ENCODE measurements around the gene DBI. TPM values are rescaled to one million over a fixed set of nuclear protein-coding genes. Genes with fewer than 3 reads are reported as not detected.

Gene DBI
- total RNA-seq, 4 donors from 2014 or later, result 17.3 to 102 (median 55.2) TPM

- Histone ChIP-seq H3K4me1 (peaks cover 0 to 3% of the 10 kb centered on the region in 2 donors), H3K9me3 (no peaks in the 10 kb centered on the region), H3K36me3 (peaks cover 0 to 9% of the 10 kb centered on the region in 2 donors), H3K27me3 (no peaks in the 10 kb centered on the region), H3K27ac (no peak overlapping the region), H3K4me3 (no peak overlapping the region)
- no peak for DNase-seq
- in situ Hi-C loops (cut with MboI; ENCODE audit: low sequenced_read_pairs in 4 of 4), result no loop called here
- ATAC-seq, result no peak
- intact Hi-C loops (cut with DNase I; ENCODE audit: low total_unique reads), result no loop called here
- no peak for TF ChIP-seq CTCF (IDR thresholded peaks at IDR 0.05 in 4 of 5, conservative IDR thresholded peaks at IDR 0.05 in 1 of 5)
- no peak for TF ChIP-seq POLR2A (IDR thresholded peaks at IDR 0.05)
These were observed 27.2 kb upstream of the DBI start for GRCh38 chr2:119339562-119339923.

- no peaks in the 10 kb centered on the region for H3K4me1 ChIP-seq
- no peak for TF ChIP-seq POLR2A (IDR thresholded peaks at IDR 0.05)
- H3K27me3 ChIP-seq, result no peaks in the 10 kb centered on the region
- intact Hi-C loops (cut with DNase I; ENCODE audit: low total_unique reads) (no loop called here), in situ Hi-C loops (cut with MboI; ENCODE audit: low sequenced_read_pairs in 4 of 4) (no loop called here)
- ATAC-seq (no peak), DNase-seq (no peak)
- H3K9me3 ChIP-seq, result no peaks in the 10 kb centered on the region
- no peak overlapping the region for H3K27ac ChIP-seq
- no peak overlapping the region for H3K4me3 ChIP-seq
- H3K36me3 ChIP-seq, result peaks cover 0 to 9% of the 10 kb centered on the region in 2 donors
These were observed 25.1 kb upstream of the DBI start for GRCh38 chr2:119341684-119342083.

GRCh38 chr2:119349289-119349688, 17.5 kb upstream of the DBI start:
- ATAC-seq (no peak), DNase-seq (no peak)
- no peak for TF ChIP-seq POLR2A (IDR thresholded peaks at IDR 0.05)
- TF ChIP-seq CTCF (IDR thresholded peaks at IDR 0.05 in 4 of 5, conservative IDR thresholded peaks at IDR 0.05 in 1 of 5), result no peak
- no peaks in the 10 kb centered on the region for H3K27me3 ChIP-seq
- no peak overlapping the region for H3K4me3 ChIP-seq
- in situ Hi-C loops (cut with MboI; ENCODE audit: low sequenced_read_pairs in 4 of 4), result no loop called here
- H3K27ac ChIP-seq, result no peak overlapping the region
- intact Hi-C loops (cut with DNase I; ENCODE audit: low total_unique reads), result no loop called here
- H3K9me3 ChIP-seq, result no peaks in the 10 kb centered on the region
- H3K4me1 ChIP-seq, result peaks cover 18% of the 10 kb centered on the region in 2 donors
- no peaks in the 10 kb centered on the region for H3K36me3 ChIP-seq

- DNase-seq (no peak), ATAC-seq (no peak)
- intact Hi-C loops (cut with DNase I; ENCODE audit: low total_unique reads), result no loop called here
- Histone ChIP-seq H3K27ac (no peak overlapping the region), H3K27me3 (no peaks in the 10 kb centered on the region), H3K4me3 (no peak overlapping the region), H3K9me3 (no peaks in the 10 kb centered on the region), H3K4me1 (peaks cover 25 to 30% of the 10 kb centered on the region in 2 donors), H3K36me3 (no peaks in the 10 kb centered on the region)
- in situ Hi-C loops (cut with MboI; ENCODE audit: low sequenced_read_pairs in 4 of 4), result no loop called here
- TF ChIP-seq POLR2A (IDR thresholded peaks at IDR 0.05) (no peak), CTCF (IDR thresholded peaks at IDR 0.05 in 4 of 5, conservative IDR thresholded peaks at IDR 0.05 in 1 of 5) (no peak)
These were observed 16.3 kb upstream of the DBI start for GRCh38 chr2:119350311-119350998.

GRCh38 chr2:119352357-119352756, 14.4 kb upstream of the DBI start:
- Histone ChIP-seq H3K36me3 (no peaks in the 10 kb centered on the region), H3K4me3 (no peak overlapping the region), H3K27ac (peak overlapping the region; percentile 54 to 71 (median 59)), H3K27me3 (no peaks in the 10 kb centered on the region), H3K4me1 (peaks cover 25 to 38% of the 10 kb centered on the region in 2 donors), H3K9me3 (no peaks in the 10 kb centered on the region)
- peak; percentile 38 to 51 for DNase-seq
- intact Hi-C loops (cut with DNase I; ENCODE audit: low total_unique reads) (no loop called here), in situ Hi-C loops (cut with MboI; ENCODE audit: low sequenced_read_pairs in 4 of 4) (no loop called here)
- peak; percentile 95 to 98 for ATAC-seq
- TF ChIP-seq POLR2A (IDR thresholded peaks at IDR 0.05) (no peak), CTCF (IDR thresholded peaks at IDR 0.05 in 4 of 5, conservative IDR thresholded peaks at IDR 0.05 in 1 of 5) (no peak)
